Measurements from ENCODE around the gene DYSF. TPM values are rescaled to one million over a fixed set of nuclear protein-coding genes. Genes with fewer than 3 reads are reported as not detected.

Gene DYSF
- total RNA-seq, 1 experiment from 2014 or later = 5.5 TPM

DNA sequence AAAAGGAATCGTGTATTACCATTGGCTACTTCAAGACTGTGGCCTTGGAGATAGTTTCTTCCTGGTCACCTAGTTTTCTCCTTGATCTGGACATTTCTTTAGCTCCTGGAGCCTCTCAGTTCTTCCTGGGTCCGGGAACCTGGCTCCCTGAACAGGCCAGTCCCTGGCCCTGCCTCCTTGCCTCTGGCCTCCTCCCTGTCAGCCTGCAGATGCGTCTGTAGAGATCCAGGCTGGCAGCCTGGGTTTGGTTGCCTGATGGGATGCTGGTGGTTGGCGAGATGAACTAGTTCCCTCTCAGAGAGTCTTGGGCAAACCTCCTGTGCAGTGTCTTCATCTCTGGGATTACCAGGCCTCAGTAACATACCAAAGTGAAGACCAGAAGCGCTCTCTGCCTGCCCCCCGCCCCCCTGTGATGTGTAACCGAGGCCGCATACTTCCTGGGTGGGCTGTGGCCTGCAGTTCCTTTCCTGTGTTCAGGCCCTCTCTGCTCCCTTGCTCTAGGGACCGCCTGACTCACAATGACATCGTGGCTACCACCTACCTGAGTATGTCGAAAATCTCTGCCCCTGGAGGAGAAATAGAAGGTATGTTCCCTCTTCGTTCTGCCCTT, 85.4 kb downstream of the DYSF start:
- Mint-ChIP-seq H3K27me3 (ENCODE audit: low read depth) (peaks cover 1% of the 10 kb centered on the region; the same call in 1 of the 2 replicates), H3K4me1 (peaks cover 2 to 3% of the 10 kb centered on the region in 2 experiments; a peak in 1 of 4 replicates), H3K27ac (no peak overlapping the region), H3K36me3 (ENCODE audit: insufficient read depth in 1 of 3, low read depth in 3 of 3) (peaks cover 2 to 7% (median 6%) of the 10 kb centered on the region in 3 experiments; a peak in 6 of 7 replicates), H3K9me3 (peaks cover 11 to 16% of the 10 kb centered on the region in 2 experiments), H3K4me3 (no peak overlapping the region)
- Histone ChIP-seq H2BK20ac (ENCODE audit: low read depth, low read length, poor library complexity, severe bottlenecking) (no peak overlapping the region), H3K23ac (ENCODE audit: insufficient read length, low read depth, low read length) (no peak overlapping the region), H3K79me1 (ENCODE audit: insufficient read depth, low read depth, low read length, poor library complexity, severe bottlenecking) (no peaks in the 10 kb centered on the region), H2BK120ac (ENCODE audit: low read depth, low read length, poor library complexity, severe bottlenecking) (no peak overlapping the region), H3K4me2 (ENCODE audit: insufficient read depth, insufficient read length, low read length) (no peak overlapping the region), H3K23me2 (ENCODE audit: insufficient read length, low read depth, low read length, poor library complexity, severe bottlenecking) (no peaks in the 10 kb centered on the region), H2BK15ac (ENCODE audit: low read depth, low read length) (no peak overlapping the region), H3K14ac (ENCODE audit: insufficient read depth, low read length) (no peak overlapping the region), H3K18ac (ENCODE audit: insufficient read length, low read depth, low read length) (no peak overlapping the region), H3K56ac (ENCODE audit: insufficient read length, low read depth, low read length) (no peak overlapping the region), H2BK12ac (ENCODE audit: insufficient read length, low read depth, low read length) (no peak overlapping the region), H3K9me3 (ENCODE audit: control insufficient read depth, low read depth, low read length) (no peaks in the 10 kb centered on the region), H3K4ac (ENCODE audit: low read depth, low read length) (no peak overlapping the region), H4K5ac (ENCODE audit: insufficient read length, low read depth, low read length) (no peak overlapping the region), H3K9ac (ENCODE audit: extremely low read depth, insufficient read length, low read length) (no peak overlapping the region), H4K20me1 (ENCODE audit: control insufficient read depth, insufficient read depth, insufficient read length) (no peaks in the 10 kb centered on the region), H2AFZ (ENCODE audit: low read length) (no peak overlapping the region), H3K27ac (ENCODE audit: insufficient read length, low read depth, low read length) (no peak overlapping the region), H3K4me1 (ENCODE audit: insufficient read depth, low read length) (no peaks in the 10 kb centered on the region), H3K27me3 (ENCODE audit: insufficient read depth, low read length) (no peaks in the 10 kb centered on the region), H2AK5ac (ENCODE audit: insufficient read length, low read length) (no peak overlapping the region), H4K91ac (ENCODE audit: insufficient read length, low read depth, low read length) (no peak overlapping the region), H2BK5ac (ENCODE audit: insufficient read length, low read length) (no peak overlapping the region), H3T11ph (ENCODE audit: low read length) (no peak overlapping the region), H3K79me2 (ENCODE audit: insufficient read depth, low read length) (no peaks in the 10 kb centered on the region), H4K8ac (replicated peaks; ENCODE audit: insufficient read length, low read depth, low read length) (no peak overlapping the region)
- DNase-seq = peak; percentile 17
- WGBS (ENCODE audit: extremely low coverage, insufficient read length, low lambda C conversion rate) = no CpG with 5 or more reads among the region's 12 CpGs
- TF ChIP-seq, protein P1, sequence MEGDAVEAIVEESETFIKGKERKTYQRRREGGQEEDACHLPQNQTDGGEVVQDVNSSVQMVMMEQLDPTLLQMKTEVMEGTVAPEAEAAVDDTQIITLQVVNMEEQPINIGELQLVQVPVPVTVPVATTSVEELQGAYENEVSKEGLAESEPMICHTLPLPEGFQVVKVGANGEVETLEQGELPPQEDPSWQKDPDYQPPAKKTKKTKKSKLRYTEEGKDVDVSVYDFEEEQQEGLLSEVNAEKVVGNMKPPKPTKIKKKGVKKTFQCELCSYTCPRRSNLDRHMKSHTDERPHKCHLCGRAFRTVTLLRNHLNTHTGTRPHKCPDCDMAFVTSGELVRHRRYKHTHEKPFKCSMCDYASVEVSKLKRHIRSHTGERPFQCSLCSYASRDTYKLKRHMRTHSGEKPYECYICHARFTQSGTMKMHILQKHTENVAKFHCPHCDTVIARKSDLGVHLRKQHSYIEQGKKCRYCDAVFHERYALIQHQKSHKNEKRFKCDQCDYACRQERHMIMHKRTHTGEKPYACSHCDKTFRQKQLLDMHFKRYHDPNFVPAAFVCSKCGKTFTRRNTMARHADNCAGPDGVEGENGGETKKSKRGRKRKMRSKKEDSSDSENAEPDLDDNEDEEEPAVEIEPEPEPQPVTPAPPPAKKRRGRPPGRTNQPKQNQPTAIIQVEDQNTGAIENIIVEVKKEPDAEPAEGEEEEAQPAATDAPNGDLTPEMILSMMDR (conservative IDR thresholded peaks at IDR 0.05) = no peak

All from H9 (cell line).